ENCODE results near the gene OR6N1. TPM values are rescaled to one million over a fixed set of nuclear protein-coding genes. Genes with fewer than 3 reads are reported as not detected.

The OR6N1 gene
- total and polyA plus RNA-seq, 9 of the 15 experiments (the other 6 are each of a cell fraction or from before 2014, with no cell fraction given): 0.01 to 0.07 TPM; not detected in 7

DNA sequence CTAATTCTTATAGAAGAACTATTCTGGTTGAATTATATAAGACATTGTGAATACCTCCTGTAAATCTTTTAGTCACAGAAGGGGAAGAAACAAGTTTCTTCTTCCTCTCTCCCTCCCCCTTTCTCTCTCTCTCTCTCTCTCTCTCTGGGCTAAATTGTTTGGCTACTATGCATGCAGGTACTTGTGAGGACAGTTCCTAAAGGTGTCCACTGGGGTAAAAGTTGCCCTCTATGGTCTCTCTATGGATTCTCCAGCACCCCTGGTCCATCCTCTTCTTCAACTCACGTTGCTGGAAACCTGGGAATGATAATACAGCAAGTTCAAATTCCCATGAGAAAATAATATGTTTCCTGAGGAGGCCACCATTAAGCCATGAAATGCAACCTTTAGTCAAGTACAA lies 57.2 kb downstream of the OR6N1 start:
- H3K27me3 ChIP-seq (ENCODE audit: control insufficient read depth in 2 of 2, insufficient read depth in 2 of 2, low read length in 2 of 2): no peaks in the 10 kb centered on the region
- FAIRE-seq (no peak), ATAC-seq (peak; percentile 79; the same call in 2 of the 3 replicates), DNase-seq (ENCODE audit: extremely low read depth in 1 of 4, low spot score in 3 of 4) (peak in 2 of 4 experiments; percentile 23 to 35)
- POLR2A ChIA-PET: no interaction called here
- no peak overlapping the region for H3K4me3 ChIP-seq
- no peaks in the 10 kb centered on the region for H4K20me1 ChIP-seq (replicated peaks; ENCODE audit: control insufficient read depth, insufficient read depth, low read length)
- no peaks in the 10 kb centered on the region for H3K9me3 ChIP-seq (replicated peaks; ENCODE audit: control insufficient read depth, insufficient read depth, low read depth, low read length)
- H3K9me1 ChIP-seq (ENCODE audit: control insufficient read depth, insufficient read depth, low read length): no peaks in the 10 kb centered on the region
- WGBS (ENCODE audit: insufficient coverage, low coverage, missing lambda C conversion rate): 27% methylated on average over 1 of the region's 1 CpG
- BruUV-seq (replicated peaks): no TSS peak
- no peaks in the 10 kb centered on the region for H3K79me2 ChIP-seq (ENCODE audit: control insufficient read depth, insufficient read depth, low read length)
- no peak overlapping the region for H3K9ac ChIP-seq (ENCODE audit: insufficient read depth in 1 of 2, low read depth in 2 of 2, low read length in 2 of 2)
- H3K4me1 ChIP-seq (replicated peaks in 1 of 2; ENCODE audit: control insufficient read depth in 2 of 2, insufficient read depth in 2 of 2, low read length in 2 of 2): no peaks in the 10 kb centered on the region
- CTCF ChIA-PET (ENCODE audit: low intra/inter-chr PET ratio): no interaction called here
- H3K36me3 ChIP-seq (ENCODE audit: control insufficient read depth, insufficient read depth, low read length): no peaks in the 10 kb centered on the region
- H2AFZ ChIP-seq (ENCODE audit: low read depth, low read length): peak overlapping the region; percentile 5
- H3K27ac ChIP-seq (ENCODE audit: extremely low read depth, low read depth, low read length): no peak overlapping the region
- in situ Hi-C loops (cut with MboI): no loop called here
- no peak overlapping the region for H3K4me2 ChIP-seq (ENCODE audit: insufficient read depth, low read length)
- intact Hi-C loops (cut with micrococcal nuclease): no loop called here
- TF ChIP-seq ZNF644 (tag; IDR thresholded peaks at IDR 0.05; ENCODE audit: low read depth) (no peak), ZNF282 (CRISPR knock-in tag; IDR thresholded peaks at IDR 0.05) (no peak), FOXK1 (CRISPR knock-in tag; IDR thresholded peaks at IDR 0.05; ENCODE audit: borderline replicate concordance) (no peak), NCOA4 (IDR thresholded peaks at IDR 0.05; ENCODE audit: partially characterized antibody) (no peak), FOXA3 (CRISPR knock-in tag; conservative IDR thresholded peaks at IDR 0.05 in 1 of 2, IDR thresholded peaks at IDR 0.05 in 1 of 2) (no peak), ARNT (IDR thresholded peaks at IDR 0.05) (no peak)
- TF ChIP-seq, protein P1, sequence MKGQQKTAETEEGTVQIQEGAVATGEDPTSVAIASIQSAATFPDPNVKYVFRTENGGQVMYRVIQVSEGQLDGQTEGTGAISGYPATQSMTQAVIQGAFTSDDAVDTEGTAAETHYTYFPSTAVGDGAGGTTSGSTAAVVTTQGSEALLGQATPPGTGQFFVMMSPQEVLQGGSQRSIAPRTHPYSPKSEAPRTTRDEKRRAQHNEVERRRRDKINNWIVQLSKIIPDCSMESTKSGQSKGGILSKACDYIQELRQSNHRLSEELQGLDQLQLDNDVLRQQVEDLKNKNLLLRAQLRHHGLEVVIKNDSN (CRISPR knock-in tag; IDR thresholded peaks at IDR 0.05): no peak
- TF ChIP-seq, protein P2, sequence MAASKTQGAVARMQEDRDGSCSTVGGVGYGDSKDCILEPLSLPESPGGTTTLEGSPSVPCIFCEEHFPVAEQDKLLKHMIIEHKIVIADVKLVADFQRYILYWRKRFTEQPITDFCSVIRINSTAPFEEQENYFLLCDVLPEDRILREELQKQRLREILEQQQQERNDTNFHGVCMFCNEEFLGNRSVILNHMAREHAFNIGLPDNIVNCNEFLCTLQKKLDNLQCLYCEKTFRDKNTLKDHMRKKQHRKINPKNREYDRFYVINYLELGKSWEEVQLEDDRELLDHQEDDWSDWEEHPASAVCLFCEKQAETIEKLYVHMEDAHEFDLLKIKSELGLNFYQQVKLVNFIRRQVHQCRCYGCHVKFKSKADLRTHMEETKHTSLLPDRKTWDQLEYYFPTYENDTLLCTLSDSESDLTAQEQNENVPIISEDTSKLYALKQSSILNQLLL (CRISPR knock-in tag; IDR thresholded peaks at IDR 0.05; ENCODE audit: borderline replicate concordance): no peak
- TF ChIP-seq, protein P3, sequence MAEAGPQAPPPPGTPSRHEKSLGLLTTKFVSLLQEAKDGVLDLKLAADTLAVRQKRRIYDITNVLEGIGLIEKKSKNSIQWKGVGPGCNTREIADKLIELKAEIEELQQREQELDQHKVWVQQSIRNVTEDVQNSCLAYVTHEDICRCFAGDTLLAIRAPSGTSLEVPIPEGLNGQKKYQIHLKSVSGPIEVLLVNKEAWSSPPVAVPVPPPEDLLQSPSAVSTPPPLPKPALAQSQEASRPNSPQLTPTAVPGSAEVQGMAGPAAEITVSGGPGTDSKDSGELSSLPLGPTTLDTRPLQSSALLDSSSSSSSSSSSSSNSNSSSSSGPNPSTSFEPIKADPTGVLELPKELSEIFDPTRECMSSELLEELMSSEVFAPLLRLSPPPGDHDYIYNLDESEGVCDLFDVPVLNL (CRISPR knock-in tag; IDR thresholded peaks at IDR 0.05; ENCODE audit: low read depth): no peak
- TF ChIP-seq, protein P4, sequence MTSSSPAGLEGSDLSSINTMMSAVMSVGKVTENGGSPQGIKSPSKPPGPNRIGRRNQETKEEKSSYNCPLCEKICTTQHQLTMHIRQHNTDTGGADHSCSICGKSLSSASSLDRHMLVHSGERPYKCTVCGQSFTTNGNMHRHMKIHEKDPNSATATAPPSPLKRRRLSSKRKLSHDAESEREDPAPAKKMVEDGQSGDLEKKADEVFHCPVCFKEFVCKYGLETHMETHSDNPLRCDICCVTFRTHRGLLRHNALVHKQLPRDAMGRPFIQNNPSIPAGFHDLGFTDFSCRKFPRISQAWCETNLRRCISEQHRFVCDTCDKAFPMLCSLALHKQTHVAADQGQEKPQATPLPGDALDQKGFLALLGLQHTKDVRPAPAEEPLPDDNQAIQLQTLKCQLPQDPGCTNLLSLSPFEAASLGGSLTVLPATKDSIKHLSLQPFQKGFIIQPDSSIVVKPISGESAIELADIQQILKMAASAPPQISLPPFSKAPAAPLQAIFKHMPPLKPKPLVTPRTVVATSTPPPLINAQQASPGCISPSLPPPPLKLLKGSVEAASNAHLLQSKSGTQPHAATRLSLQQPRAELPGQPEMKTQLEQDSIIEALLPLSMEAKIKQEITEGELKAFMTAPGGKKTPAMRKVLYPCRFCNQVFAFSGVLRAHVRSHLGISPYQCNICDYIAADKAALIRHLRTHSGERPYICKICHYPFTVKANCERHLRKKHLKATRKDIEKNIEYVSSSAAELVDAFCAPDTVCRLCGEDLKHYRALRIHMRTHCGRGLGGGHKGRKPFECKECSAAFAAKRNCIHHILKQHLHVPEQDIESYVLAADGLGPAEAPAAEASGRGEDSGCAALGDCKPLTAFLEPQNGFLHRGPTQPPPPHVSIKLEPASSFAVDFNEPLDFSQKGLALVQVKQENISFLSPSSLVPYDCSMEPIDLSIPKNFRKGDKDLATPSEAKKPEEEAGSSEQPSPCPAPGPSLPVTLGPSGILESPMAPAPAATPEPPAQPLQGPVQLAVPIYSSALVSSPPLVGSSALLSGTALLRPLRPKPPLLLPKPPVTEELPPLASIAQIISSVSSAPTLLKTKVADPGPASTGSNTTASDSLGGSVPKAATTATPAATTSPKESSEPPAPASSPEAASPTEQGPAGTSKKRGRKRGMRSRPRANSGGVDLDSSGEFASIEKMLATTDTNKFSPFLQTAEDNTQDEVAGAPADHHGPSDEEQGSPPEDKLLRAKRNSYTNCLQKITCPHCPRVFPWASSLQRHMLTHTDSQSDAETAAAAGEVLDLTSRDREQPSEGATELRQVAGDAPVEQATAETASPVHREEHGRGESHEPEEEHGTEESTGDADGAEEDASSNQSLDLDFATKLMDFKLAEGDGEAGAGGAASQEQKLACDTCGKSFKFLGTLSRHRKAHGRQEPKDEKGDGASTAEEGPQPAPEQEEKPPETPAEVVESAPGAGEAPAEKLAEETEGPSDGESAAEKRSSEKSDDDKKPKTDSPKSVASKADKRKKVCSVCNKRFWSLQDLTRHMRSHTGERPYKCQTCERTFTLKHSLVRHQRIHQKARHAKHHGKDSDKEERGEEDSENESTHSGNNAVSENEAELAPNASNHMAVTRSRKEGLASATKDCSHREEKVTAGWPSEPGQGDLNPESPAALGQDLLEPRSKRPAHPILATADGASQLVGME (CRISPR knock-in tag; IDR thresholded peaks at IDR 0.05): no peak

Data from K562 (cell line).